ENCODE results near the gene UBXN7. TPM values are rescaled to one million over a fixed set of nuclear protein-coding genes. Genes with fewer than 3 reads are reported as not detected.
"Not testable (repeated sequence)": the region's sequence is repeated elsewhere in the genome, so short reads cannot be mapped to it uniquely, and the experiment has no call there.

UBXN7 gene
- total RNA-seq, 1 experiment from 2014 or later, result 64.7 TPM

- no peaks in the 10 kb centered on the region for H3K27me3 Mint-ChIP-seq (ENCODE audit: insufficient read depth, unreplicated experiment)
- ChIA-PET CTCF (interaction anchor here (0.6 to 0.8 kb wide), 2 partner anchors 9 to 46 kb away, joined by 4 read pairs; no protein-coding TSS in a partner anchor), POLR2A (no interaction called here)
- BruUV-seq (replicated peaks), result no TSS peak
- intact Hi-C loops (cut with micrococcal nuclease), result no loop called here
- no peak overlapping the region for H3K27ac Mint-ChIP-seq (ENCODE audit: low read depth, unreplicated experiment)
- TF ChIP-seq, protein P1, sequence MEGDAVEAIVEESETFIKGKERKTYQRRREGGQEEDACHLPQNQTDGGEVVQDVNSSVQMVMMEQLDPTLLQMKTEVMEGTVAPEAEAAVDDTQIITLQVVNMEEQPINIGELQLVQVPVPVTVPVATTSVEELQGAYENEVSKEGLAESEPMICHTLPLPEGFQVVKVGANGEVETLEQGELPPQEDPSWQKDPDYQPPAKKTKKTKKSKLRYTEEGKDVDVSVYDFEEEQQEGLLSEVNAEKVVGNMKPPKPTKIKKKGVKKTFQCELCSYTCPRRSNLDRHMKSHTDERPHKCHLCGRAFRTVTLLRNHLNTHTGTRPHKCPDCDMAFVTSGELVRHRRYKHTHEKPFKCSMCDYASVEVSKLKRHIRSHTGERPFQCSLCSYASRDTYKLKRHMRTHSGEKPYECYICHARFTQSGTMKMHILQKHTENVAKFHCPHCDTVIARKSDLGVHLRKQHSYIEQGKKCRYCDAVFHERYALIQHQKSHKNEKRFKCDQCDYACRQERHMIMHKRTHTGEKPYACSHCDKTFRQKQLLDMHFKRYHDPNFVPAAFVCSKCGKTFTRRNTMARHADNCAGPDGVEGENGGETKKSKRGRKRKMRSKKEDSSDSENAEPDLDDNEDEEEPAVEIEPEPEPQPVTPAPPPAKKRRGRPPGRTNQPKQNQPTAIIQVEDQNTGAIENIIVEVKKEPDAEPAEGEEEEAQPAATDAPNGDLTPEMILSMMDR (IDR thresholded peaks at IDR 0.05; ENCODE audit: unreplicated experiment), result no peak
- no peak for DNase-seq (ENCODE audit: unreplicated experiment)
- peaks cover 5% of the 10 kb centered on the region for H3K4me1 Mint-ChIP-seq (ENCODE audit: insufficient read depth, unreplicated experiment)
- no peaks in the 10 kb centered on the region for H3K9me3 Mint-ChIP-seq (ENCODE audit: unreplicated experiment)
- no peak overlapping the region for H3K4me3 Mint-ChIP-seq (ENCODE audit: unreplicated experiment)
- no peaks in the 10 kb centered on the region for H3K36me3 Mint-ChIP-seq (ENCODE audit: insufficient read depth, unreplicated experiment)
Measured at GRCh38 chr3:196440041-196440537, 7.9 kb upstream of the UBXN7 start.

GRCh38 chr3:196431181-196432136, 768 bp downstream of the UBXN7 start:
- DNase-seq (ENCODE audit: unreplicated experiment), result peak; percentile 55
- POLR2A ChIA-PET, result interaction anchor here (0.5 to 2.9 kb wide), 18 partner anchors 9 to 450 kb away, joined by 3 to 17 read pairs (median 4); partner anchors contain the start of genes DYNLT2B, PCYT1A and RNF168
- intact Hi-C loops (cut with micrococcal nuclease), result loop anchor here (1.0 to 2.0 kb wide), 3 partner anchors 69 to 113 kb away; partner anchors contain the start of genes DYNLT2B and TM4SF19

DNA sequence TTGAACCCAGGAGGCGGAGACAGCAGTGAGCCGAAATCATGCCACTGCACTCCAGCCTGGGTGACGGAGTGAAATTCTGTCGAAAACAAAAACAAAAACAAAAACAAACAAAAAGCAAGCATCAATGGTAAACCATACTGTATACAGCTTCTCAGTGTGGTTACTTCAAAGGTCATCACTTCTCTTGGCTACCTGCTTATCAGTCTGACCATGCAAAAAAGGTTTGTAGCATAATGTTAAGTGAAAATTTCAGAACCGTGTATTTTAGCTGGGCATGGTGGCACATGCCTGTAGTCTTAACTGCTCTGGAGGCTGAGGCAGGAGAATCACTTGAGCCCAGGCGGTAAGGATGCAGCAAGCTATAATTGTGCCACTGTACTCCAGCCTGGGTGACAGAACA, 4.2 kb downstream of the UBXN7 start:
- no TSS peak for BruUV-seq (replicated peaks)
- no peak for DNase-seq (ENCODE audit: unreplicated experiment)
- intact Hi-C loops (cut with micrococcal nuclease), result no loop called here
- TF ChIP-seq, protein P1 (IDR thresholded peaks at IDR 0.05; ENCODE audit: unreplicated experiment), result no peak
- ChIA-PET CTCF (interaction anchor here (0.7 kb wide), 1 partner anchor 71 kb away, joined by 4 read pairs; no protein-coding TSS in a partner anchor), POLR2A (no interaction called here)
- H3K27ac Mint-ChIP-seq (ENCODE audit: low read depth, unreplicated experiment), result no peak overlapping the region
- peaks cover 32% of the 10 kb centered on the region for H3K36me3 Mint-ChIP-seq (ENCODE audit: insufficient read depth, unreplicated experiment)
- H3K4me1 Mint-ChIP-seq (ENCODE audit: insufficient read depth, unreplicated experiment), result peaks cover 18% of the 10 kb centered on the region
- H3K27me3 Mint-ChIP-seq (ENCODE audit: insufficient read depth, unreplicated experiment), result no peaks in the 10 kb centered on the region
- no peaks in the 10 kb centered on the region for H3K9me3 Mint-ChIP-seq (ENCODE audit: unreplicated experiment)
- H3K4me3 Mint-ChIP-seq (ENCODE audit: unreplicated experiment), result no peak overlapping the region

More at GRCh38 chr3:196431181-196432136, 768 bp downstream of the UBXN7 start:
- Mint-ChIP-seq H3K27ac (ENCODE audit: low read depth, unreplicated experiment) (peak overlapping the region; percentile 94), H3K9me3 (ENCODE audit: unreplicated experiment) (no peaks in the 10 kb centered on the region), H3K4me1 (ENCODE audit: insufficient read depth, unreplicated experiment) (peaks cover 6% of the 10 kb centered on the region), H3K27me3 (ENCODE audit: insufficient read depth, unreplicated experiment) (no peaks in the 10 kb centered on the region), H3K36me3 (ENCODE audit: insufficient read depth, unreplicated experiment) (peaks cover 32% of the 10 kb centered on the region), H3K4me3 (ENCODE audit: unreplicated experiment) (peak overlapping the region; percentile 89)
- TF ChIP-seq, protein P1 (IDR thresholded peaks at IDR 0.05; ENCODE audit: unreplicated experiment), result no peak
- CTCF ChIA-PET, result interaction anchor here (1.1 kb wide), 1 partner anchor 15 kb away, joined by 3 read pairs; no protein-coding TSS in a partner anchor
- BruUV-seq (replicated peaks), result TSS peak; percentile 80

DNA sequence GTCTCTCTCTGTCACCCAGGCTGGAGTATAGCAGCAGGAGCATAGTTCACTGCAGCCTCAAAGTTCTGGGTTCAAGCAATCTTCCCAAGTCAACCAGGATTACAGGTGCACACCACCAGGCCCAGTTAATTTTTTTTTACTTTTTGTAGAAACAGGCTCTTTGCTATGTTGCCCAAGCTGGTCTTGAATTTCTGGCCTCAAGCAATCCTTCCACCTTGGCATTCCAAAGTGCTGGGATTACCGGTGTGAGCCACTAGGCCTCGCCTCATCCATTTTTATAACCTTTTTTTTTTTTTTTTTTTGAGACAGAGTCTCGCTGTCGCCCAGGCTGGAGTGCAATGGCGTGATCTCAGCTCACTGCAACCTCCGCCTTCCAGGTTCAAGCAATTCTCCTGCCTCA, 7.8 kb downstream of the UBXN7 start:
- Mint-ChIP-seq H3K36me3 (ENCODE audit: insufficient read depth, unreplicated experiment) (peaks cover 27% of the 10 kb centered on the region), H3K4me1 (ENCODE audit: insufficient read depth, unreplicated experiment) (peaks cover 18% of the 10 kb centered on the region), H3K27ac (ENCODE audit: low read depth, unreplicated experiment) (peak overlapping the region; percentile 26)
- H3K4me3 Mint-ChIP-seq (ENCODE audit: unreplicated experiment); CTCF ChIA-PET; BruUV-seq (replicated peaks); intact Hi-C loops (cut with micrococcal nuclease); H3K9me3 Mint-ChIP-seq (ENCODE audit: unreplicated experiment); H3K27me3 Mint-ChIP-seq (ENCODE audit: insufficient read depth, unreplicated experiment); DNase-seq (ENCODE audit: unreplicated experiment); POLR2A ChIA-PET: not testable (repeated sequence)

All from MCF 10A (cell line).